Uterus (tissue), 4 donors: ENCODE results near the gene COQ3. TPM values are rescaled to one million over a fixed set of nuclear protein-coding genes. Genes with fewer than 3 reads are reported as not detected.

Experiments used
- DNase-seq, 2 donors: peaks; one replicate each; pipeline ENCODE4 v3.0.0-alpha.2; 2019 to 2020
- H3K27ac ChIP-seq, 2 donors: fragments of 200-600 bp; sonication (generic); 1 replicate in 1 of 2; 2 replicates in 1 of 2; pipeline ENCODE4 v1.5.1; 2016 to 2018
- H3K27me3 ChIP-seq, 2 donors: fragments of 200-600 bp; sonication (generic); one replicate each; pipeline ENCODE4 v1.5.1; 2018 to 2019; ENCODE audit warnings: control low read depth in 1 of 2
- H3K36me3 ChIP-seq, 2 donors: fragments of 200-600 bp; sonication (generic); one replicate each; pipeline ENCODE4 v1.5.1; 2019; ENCODE audit warnings: control low read depth in 1 of 2
- H3K4me1 ChIP-seq, 2 donors: fragments of 200-600 bp; sonication (generic); one replicate each; pipeline ENCODE4 v1.5.1; 2018 to 2019; ENCODE audit warnings: control low read depth in 1 of 2
- H3K4me3 ChIP-seq, 2 donors: fragments of 200-600 bp; sonication (generic); 1 replicate in 1 of 2; 2 replicates in 1 of 2; pipeline ENCODE4 v1.5.1; 2018 to 2019; ENCODE audit warnings: mild to moderate bottlenecking in 1 of 2
- H3K9me3 ChIP-seq, 2 donors: fragments of 200-600 bp; sonication (generic); one replicate each; pipeline ENCODE4 v1.5.1; 2019; ENCODE audit warnings: control low read depth in 1 of 2
- POLR2A ChIP-seq, 2 donors: fragments of 450-650 bp; IDR thresholded peaks; one replicate each; pipeline ENCODE4 v1.6.1; 2016; ENCODE audit warnings: antibody characterized with exemption in 2 of 2, mild to moderate bottlenecking in 1 of 2, moderate library complexity in 1 of 2
- intact Hi-C: fragments of 100-400 bp; cut with DNase I; formaldehyde crosslinking; loops from one replicate; pipeline ENCODE4 v1.15.1; 2023; ENCODE audit warnings: low total_unique reads
- total RNA-seq, 4 donors: library from RNA; depleted of rRNA in 3 of 4; stranded (reverse); fragments of >200 nt in 3 of 4; gene quantifications; one replicate each; pipeline versions ENCODE4 v1.1.0 to v1.2.4, GENCODE V29; 2014 to 2023
- TF ChIP-seq, protein P1 (sequence below), 4 experiments: fragments of 200-600 bp in 2 of 4; fragments of 450-650 bp in 2 of 4; sonication (generic) in 2 of 4; IDR thresholded peaks; one replicate each; pipeline ENCODE4 v1.5.1; 2016 to 2019; ENCODE audit warnings: antibody characterized with exemption in 4 of 4, mild to moderate bottlenecking in 2 of 4, moderate library complexity in 1 of 4
- donor health status: DM: yes; HTN: yes; CAD: no.

Gene COQ3
- total RNA-seq, 4 donors from 2014 or later: 0.77 to 31.8 (median 6.2) TPM

DNA sequence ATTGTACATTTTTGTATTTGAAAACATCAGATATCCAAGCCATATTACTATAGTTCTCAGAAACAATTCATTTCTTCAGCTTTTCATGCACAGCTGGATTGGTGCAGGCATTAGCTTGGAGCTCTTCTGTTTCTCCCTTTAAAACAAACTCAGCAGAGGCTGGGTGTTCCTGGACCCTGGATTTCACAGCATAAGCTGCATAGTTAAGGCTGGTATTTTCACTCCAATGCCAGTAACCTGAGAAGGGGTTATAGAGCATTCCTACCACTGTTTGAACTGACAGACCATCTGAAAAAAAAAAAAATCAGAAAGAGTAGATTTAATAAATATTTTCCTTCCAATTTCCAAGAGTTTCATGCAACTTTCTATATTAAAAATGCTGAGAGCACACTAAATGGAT, 24.5 kb downstream of the COQ3 start:
- no peaks in the 10 kb centered on the region for H3K36me3 ChIP-seq
- H3K9me3 ChIP-seq: no peaks in the 10 kb centered on the region
- no peak overlapping the region for H3K4me3 ChIP-seq
- H3K4me1 ChIP-seq: no peaks in the 10 kb centered on the region
- intact Hi-C loops: no loop called here
- no peak overlapping the region for H3K27ac ChIP-seq
- no peaks in the 10 kb centered on the region for H3K27me3 ChIP-seq
- no peak for DNase-seq
- TF ChIP-seq, protein P1, sequence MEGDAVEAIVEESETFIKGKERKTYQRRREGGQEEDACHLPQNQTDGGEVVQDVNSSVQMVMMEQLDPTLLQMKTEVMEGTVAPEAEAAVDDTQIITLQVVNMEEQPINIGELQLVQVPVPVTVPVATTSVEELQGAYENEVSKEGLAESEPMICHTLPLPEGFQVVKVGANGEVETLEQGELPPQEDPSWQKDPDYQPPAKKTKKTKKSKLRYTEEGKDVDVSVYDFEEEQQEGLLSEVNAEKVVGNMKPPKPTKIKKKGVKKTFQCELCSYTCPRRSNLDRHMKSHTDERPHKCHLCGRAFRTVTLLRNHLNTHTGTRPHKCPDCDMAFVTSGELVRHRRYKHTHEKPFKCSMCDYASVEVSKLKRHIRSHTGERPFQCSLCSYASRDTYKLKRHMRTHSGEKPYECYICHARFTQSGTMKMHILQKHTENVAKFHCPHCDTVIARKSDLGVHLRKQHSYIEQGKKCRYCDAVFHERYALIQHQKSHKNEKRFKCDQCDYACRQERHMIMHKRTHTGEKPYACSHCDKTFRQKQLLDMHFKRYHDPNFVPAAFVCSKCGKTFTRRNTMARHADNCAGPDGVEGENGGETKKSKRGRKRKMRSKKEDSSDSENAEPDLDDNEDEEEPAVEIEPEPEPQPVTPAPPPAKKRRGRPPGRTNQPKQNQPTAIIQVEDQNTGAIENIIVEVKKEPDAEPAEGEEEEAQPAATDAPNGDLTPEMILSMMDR (IDR thresholded peaks at IDR 0.05): no peak
- no peak for TF ChIP-seq POLR2A (IDR thresholded peaks at IDR 0.05)

GRCh38 chr6:99366852-99367251, 27.1 kb downstream of the COQ3 start:
- Histone ChIP-seq H3K9me3 (no peaks in the 10 kb centered on the region), H3K4me1 (no peaks in the 10 kb centered on the region), H3K27ac (no peak overlapping the region), H3K27me3 (no peaks in the 10 kb centered on the region), H3K4me3 (no peak overlapping the region), H3K36me3 (no peaks in the 10 kb centered on the region)
- TF ChIP-seq, protein P1 (IDR thresholded peaks at IDR 0.05): no peak
- TF ChIP-seq POLR2A (IDR thresholded peaks at IDR 0.05): no peak
- intact Hi-C loops: no loop called here
- no peak for DNase-seq

DNA sequence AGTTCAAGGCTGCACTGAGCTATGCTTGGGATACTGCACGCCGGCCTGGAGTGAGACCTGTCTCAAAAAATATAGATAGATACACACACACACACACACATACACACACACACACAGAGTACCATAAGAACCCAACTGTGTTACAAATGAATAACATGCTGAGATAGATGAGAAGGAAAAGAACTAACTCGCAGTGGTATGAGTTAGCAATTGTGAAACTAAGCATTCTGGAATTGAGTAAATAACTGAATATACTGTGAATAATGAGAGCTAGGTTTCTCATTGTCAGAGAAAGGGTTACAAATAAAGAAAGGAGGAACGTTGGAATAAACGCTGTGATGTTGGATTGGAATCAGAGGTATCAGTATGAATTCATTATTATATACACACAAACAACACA, 30.0 kb downstream of the COQ3 start:
- Histone ChIP-seq H3K27ac (no peak overlapping the region), H3K4me1 (no peaks in the 10 kb centered on the region), H3K36me3 (no peaks in the 10 kb centered on the region), H3K27me3 (no peaks in the 10 kb centered on the region), H3K9me3 (no peaks in the 10 kb centered on the region), H3K4me3 (no peak overlapping the region)
- no peak for DNase-seq
- TF ChIP-seq, protein P1 (IDR thresholded peaks at IDR 0.05): no peak
- no peak for TF ChIP-seq POLR2A (IDR thresholded peaks at IDR 0.05)
- intact Hi-C loops: no loop called here

DNA sequence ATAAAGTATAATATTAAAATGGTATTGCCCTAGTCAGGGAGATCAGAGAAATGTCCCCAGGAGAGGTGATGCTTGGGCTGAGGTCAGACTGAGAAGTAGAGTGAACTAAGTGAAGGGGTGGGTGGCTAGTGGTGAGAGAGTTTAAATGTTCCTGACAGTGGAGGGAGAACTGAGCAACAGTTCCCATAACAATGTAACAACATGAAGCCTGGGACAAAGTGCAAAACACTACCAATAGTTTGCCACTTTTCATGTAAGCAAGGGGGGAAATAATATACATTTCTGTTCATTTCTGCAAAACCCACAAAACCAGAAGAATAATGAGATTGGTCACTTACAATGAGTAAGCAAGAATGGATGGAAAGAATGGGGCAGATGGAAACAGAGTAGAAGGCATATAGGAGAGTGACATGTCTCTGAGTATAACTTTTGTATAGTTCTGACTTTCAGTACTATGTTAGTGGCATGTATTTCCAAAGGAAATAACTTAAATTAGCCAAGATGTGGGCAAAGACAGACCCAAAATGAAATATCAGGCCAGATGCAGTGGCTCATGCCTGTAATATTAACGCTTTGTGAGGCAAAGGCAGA, 31.2 kb downstream of the COQ3 start:
- no peaks in the 10 kb centered on the region for H3K9me3 ChIP-seq
- H3K36me3 ChIP-seq: no peaks in the 10 kb centered on the region
- H3K27me3 ChIP-seq: no peaks in the 10 kb centered on the region
- no peak overlapping the region for H3K27ac ChIP-seq
- intact Hi-C loops: no loop called here
- DNase-seq: no peak
- H3K4me1 ChIP-seq: no peaks in the 10 kb centered on the region
- H3K4me3 ChIP-seq: no peak overlapping the region
- no peak for TF ChIP-seq POLR2A (IDR thresholded peaks at IDR 0.05)
- TF ChIP-seq, protein P1 (IDR thresholded peaks at IDR 0.05): no peak

DNA sequence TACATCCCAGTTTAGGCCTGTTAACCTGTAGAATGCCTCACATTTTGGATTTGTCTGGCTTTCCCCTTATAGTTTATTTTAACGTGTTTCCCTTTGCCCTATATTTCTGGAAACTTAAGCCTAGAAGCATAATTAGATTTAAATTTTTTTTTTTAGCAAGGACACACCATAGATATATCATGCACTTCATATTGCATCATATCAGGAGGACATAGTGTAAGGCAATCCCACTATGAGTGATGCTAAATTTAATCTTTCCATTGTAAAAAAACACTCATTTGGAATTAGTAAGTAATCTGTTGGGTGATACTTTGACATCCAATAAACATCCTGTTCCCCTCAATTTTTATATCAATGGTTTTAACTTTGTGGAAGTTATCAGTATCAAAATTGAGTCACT, 34.2 kb downstream of the COQ3 start:
- Histone ChIP-seq H3K9me3 (no peaks in the 10 kb centered on the region), H3K4me1 (no peaks in the 10 kb centered on the region), H3K27me3 (no peaks in the 10 kb centered on the region), H3K4me3 (no peak overlapping the region), H3K27ac (no peak overlapping the region), H3K36me3 (no peaks in the 10 kb centered on the region)
- intact Hi-C loops: no loop called here
- no peak for TF ChIP-seq POLR2A (IDR thresholded peaks at IDR 0.05)
- TF ChIP-seq, protein P1 (IDR thresholded peaks at IDR 0.05): no peak
- DNase-seq: no peak
